HG02642 (cell line): Measurements from ENCODE around the gene RABIF.
"Not testable (repeated sequence)": the region's sequence is repeated elsewhere in the genome, so short reads cannot be mapped to it uniquely, and the experiment has no call there.

ENCODE experiments used
- ATAC-seq: cut with Tn5 transposase; IDR thresholded peaks from one replicate; pipeline ENCODE4 v1.9.1; 2021; ENCODE audit warnings: mild to moderate bottlenecking; ENCODE audit not compliant: unreplicated experiment, poor library complexity

The RABIF gene

DNA sequence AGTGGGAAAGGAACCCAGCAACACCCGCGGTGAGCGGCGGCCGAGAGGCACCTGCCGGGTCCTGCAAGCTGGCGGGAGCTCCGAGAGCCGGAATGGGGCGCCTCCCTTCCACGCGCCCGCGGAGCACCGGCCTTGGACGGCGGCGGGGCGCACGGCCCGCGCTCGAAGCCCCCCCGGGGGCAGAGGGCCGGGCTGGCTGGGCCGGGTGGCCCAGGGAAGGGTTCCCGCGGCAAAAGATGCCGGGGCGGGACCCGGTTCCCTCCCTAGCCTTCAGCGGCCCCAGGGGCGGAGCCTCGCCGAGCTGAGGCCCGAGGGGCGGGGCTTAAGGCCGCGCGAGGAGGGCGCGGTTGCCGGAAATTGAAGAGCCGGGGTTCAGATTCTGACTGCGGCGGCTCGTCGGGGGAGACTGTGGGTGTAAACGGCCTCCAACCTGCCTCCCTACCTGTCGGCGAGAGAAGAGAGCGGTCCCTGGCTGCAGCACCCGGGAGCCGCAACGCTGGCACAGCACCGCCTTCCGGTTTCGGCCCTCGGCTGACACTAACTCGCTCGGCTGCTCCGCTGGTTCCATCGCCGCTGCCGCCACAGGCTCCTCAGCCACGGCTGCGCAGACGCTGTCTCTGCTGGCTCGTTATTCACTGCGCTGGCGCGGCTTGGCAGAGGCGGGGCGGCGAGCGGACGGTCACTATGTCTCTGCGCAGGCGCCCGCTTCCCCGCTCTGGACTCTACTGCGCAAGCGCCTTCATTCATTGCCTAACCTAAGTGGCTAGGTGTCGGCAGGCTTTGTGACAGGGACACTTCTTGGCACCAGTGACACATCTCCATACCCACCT is at the start of gene RABIF:
RABIF (minus strand) TSS at position 619 of the 830 bp plus-strand sequence; CDS start at position 568, 51 bp downstream.
- ATAC-seq, result peak; percentile 91

DNA sequence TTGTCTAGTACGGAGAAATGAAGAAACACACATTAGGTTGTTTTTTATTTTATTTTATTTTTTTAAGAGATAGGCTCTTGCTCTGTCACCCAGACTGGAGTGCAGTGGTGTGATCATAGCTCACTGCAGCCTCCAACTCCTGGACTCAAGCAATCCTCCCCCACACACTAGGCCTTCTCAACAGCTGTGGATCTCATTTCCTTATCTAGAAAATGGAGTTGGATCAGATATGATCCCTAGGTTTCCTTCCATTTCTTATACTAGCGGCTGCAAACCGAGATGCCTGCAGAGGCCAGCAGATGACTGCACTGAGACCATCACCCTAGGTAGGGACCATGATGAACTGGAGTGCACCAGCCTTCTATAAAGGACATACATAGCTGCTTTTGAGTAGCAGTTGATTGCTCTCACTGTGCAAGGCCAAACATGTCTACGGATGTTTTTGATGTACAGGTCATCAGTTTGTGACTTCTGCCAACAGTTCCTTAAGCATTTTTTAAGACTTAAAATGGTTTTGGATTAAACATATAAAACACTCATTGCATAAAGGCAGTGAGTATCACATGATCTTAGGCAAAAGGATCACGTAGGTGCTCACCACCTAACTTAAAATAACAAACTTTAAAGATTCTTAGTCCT is 49.5 kb upstream of the RABIF start:
- no peak for ATAC-seq

DNA sequence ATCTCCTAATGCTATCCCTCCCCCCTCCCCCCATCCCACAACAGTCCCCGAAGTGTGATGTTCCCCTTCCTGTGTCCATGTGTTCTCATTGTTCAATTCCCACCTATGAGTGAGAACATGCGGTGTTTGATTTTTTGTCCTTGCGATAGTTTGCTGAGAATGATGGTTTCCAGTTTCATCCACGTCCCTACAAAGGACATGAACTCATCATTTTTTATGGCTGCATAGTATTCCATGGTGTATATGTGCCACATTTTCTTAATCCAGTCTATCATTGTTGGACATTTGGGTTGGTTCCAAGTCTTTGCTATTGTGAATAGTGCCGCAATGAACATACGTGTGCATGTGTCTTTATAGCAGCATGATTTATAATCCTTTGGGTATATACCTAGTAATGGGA is 47.5 kb upstream of the RABIF start:
- ATAC-seq, result not testable (repeated sequence)

DNA sequence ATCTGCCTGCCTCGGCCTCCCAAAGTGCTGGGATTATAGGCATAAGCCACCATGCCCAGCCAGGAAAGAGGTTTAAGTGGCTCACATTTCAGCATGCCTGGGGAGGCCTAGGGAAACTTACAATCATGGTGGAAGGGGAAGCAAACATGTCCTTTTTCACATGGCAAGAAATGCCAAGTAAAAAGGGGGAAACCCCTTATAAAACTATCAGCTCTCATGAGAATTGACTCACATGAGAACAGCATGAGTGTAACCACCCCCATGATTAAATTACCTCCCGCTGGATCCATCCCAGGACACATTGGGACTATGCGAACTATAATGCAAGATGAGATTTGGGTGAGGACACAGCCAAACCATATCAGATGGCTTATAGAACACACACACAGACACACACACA is 46.9 kb upstream of the RABIF start:
- ATAC-seq, result no peak

DNA sequence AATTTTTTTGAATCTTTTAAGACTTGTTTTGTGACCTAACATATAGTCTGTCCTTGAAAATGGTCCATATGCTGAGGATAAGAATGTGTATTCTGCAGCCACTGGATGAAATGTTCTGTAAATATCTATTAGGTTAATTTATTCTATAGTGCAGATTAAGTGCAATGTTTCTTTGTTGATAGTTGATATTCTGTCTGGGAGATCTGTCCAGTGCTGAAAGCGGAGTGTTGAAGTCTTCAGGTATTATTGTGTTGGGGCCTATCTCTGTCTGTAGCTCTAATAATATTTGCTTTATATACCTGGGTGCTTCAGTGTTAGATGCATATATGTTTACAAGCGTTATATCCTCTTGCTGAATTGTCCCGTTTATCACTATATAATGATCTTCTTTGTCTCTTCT is 45.8 kb upstream of the RABIF start:
- no peak for ATAC-seq

DNA sequence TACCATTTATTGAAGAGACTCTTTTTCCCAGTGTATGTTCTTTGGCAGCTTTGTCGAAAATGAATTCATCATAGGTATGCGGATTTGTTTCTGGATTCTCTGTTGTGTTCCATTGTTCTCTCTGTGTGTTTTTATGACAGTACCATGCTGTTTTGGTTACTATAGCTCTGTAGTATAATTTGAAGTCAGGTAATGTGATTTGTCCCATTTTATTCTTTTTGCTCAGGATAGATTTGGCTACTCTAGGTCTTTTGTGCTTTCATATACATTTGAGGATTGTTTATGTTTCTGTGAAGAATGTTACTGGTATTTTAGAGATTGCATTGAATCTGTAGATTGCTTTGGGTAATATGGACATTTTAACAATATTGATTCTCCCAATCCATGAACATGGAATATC is 43.5 kb upstream of the RABIF start:
- no peak for ATAC-seq

DNA sequence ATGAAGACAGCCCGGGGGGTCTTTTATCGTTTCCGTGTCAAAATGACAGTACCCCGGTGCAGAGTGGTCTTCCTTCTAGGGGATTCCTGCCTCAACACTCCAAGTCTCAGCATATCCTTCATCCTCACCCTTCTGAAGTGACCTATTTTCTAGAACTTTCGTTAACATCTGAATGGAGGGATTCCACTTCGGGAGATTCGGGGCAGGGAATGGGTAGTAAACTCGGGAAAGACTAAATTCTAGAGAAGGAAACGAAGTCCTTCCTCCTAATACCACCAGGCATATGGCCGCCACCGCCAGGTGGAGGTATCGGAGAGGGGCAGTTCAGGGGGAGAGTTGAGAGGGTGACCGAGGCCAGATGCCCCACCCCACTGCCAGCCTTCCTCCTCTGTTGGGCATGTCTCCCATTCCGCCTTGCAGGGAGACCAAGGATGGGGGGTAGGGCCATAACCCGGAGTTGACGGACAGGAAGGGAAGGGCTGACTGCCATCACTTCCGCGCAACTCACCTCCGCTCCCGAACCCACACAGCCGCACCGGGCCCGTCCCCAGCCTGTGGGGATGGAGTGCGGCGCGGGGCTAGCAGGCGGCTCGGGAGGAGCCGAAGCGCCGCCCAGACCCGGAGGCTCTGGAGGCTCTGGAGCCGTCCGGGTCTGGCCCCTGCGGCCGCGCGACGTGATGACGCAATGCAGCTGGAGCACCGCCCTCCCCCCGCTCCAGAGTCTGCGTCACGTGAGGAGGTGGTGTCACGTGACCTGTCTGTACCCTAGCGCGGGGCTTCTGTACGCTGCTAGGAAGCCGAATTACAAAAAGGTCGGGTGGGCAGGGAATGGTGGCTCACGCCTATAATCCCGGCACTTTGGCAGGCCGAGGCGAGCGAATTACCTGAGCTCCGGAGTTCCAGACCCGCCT is 37.9 kb upstream of the RABIF start, which contains the start of gene KLHL12:
KLHL12 (minus strand) TSS at position 654 of the 911 bp plus-strand sequence. CDS start 2,072 bp downstream, outside the sequence.
- peak; percentile 93 for ATAC-seq

DNA sequence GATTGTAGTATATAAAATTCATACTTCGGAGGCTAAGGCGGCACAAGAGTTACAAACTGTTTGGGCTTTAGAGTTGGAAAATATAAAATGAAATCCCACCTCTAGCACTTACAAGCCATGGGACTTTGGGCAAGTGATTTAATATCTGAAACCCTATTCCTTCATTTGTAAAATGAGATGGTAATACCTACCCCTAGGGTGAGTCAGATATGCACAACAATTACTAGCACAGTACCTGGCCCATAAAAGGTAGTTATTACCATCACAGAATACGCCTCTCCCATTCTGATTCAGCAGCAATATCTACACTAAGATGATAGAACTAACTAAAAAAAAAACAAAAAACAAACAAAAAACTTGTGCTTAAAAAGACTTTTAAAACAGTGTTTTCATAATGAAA is 34.6 kb upstream of the RABIF start:
- ATAC-seq, result no peak

DNA sequence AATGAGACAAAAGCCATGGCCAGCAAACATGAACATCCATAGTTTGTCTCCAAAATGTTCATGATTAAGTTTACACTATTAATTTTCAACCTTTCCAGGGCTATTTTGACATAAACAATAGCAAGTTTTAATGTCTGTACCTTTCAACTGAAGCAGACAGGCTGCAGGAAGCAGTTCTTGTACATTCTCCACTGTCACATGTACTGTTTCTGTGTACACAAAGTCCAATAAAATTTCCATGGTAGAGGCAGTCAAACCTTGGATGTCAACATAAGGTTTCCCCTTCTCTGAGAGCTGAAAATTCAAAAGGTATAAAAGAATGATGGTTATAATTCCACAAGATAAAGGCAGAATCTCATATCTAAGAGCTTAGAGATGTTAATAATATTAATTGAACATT is 30.7 kb upstream of the RABIF start:
- ATAC-seq, result no peak

DNA sequence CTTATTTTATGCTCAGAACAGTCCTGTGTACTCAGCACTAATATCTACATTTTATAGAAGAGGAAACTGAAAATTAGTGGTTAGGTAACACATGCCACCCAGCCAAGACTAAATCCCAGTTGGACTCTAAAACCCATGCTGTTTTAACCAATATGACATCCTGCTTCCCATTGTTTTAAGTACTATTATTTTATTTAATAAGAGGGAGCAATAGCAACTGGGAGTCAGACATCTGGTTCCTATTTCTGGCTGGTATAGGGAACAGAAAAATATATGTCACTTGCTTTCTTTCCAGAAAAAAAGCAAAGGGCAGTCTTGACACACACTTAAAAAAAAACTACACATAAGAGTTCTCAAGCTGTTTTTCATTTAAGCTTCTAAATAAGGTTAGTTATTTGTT is 26.2 kb upstream of the RABIF start:
- no peak for ATAC-seq

DNA sequence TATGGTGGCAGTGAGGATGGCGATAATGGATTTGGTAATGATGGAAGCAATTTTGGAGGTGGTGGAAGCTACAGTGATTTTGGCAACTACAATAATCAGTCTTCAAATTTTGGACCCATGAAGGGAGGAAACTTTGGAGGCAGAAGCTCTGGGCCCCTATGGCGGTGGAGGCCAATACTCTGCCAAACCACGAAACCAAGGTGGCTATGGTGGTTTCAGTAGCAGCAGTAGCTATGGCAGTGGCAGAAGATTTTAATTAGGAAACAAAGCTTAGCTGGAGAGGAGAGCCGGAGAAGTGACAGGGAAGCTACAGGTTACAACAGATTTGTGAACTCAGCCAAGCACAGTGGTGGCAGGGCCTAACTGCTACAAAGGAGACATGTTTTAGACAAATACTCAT is 23.5 kb upstream of the RABIF start:
- not testable (repeated sequence) for ATAC-seq

DNA sequence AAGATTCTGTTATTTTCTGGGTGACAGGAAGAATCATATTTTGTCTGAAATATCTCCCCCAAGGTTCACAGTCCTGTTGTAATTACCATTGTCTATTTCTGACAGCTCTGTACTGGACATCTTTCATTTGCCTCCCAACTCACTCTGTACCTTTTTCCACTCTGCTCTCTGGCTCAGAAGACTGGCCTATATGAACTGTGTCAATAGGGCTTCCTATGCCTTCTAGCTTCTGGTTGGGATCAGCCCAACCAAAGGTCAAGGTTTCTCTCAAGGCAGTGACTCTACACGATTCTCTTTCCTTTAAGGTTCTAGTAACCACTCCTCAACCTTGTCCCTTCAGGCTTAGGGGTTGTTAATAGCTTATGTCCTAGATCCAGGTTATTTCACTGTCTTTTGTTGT is 20.5 kb upstream of the RABIF start:
- no peak for ATAC-seq

DNA sequence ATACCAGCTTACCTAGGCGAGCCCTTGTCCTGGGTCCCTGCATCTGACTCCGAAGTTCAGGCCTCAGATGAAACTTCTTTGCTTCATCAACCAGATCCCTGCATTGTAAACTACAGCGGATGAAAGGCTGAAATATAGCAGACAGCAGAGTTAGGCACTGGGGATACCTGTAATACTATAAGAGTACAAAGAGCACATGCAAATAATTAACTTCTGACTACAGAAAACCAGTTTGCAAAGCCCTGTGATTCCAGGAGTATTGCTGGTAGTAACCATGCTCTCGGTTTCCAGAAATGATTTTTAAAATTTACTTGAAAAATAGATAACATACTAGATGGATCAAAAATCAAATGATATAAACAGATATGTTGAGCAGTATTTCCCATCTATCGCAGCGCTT is 20.0 kb upstream of the RABIF start:
- ATAC-seq, result no peak

DNA sequence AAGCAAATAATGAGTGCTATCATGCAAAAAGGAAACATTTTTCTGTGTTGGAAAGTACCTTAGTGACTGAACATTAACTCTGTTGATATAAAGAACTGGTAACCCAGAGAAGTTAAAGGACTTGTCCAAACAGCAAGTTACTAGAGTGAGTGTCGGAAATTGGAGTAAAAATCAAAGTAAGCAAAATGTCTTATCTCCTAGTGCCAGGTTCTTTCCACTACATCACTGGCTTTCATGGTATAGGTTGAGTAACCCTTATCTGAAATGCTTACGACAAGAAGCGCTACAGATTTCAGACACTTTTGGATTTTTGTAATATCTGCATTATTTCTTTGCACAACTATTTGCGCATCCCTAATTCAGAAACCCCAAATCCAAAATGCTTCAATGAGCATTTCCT is 16.4 kb upstream of the RABIF start:
- no peak for ATAC-seq

DNA sequence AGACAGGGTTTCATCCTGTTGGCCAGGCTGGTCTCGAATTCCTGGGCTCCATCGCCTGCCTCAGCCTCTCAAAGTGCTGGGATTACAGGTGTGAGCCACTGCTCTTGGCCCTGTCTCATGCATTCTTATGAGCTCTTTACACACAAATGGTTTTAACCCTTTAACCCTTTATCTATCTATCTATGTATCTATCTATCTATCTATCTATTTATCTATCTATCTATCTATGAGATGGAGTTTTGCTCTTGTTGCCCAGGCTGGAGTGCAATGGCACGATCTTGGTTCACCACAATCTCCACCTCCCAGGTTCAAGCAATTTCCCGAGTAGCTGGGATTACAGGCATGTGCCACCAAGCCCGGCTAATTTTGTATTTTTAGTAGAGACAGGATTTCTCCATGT is 14.9 kb upstream of the RABIF start:
- not testable (repeated sequence) for ATAC-seq

DNA sequence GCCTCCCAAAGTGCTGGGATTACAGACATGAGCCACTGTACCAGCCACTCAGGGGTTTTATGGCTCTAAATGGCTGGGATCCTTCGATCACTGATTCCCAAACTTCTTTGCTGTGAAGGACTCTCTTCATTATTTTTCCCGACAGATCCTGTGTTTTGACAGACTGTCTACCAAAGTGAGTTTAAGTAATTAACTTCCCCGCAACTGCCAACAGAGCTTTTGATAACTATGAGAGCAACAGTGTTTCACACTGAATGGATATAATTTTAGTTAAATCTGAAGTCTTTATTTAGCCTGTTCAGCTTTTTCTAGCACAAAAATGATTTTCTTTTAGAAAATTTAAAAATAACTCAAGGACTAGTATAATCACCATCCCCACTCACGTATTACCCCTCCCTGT is 12.6 kb upstream of the RABIF start:
- ATAC-seq, result no peak

DNA sequence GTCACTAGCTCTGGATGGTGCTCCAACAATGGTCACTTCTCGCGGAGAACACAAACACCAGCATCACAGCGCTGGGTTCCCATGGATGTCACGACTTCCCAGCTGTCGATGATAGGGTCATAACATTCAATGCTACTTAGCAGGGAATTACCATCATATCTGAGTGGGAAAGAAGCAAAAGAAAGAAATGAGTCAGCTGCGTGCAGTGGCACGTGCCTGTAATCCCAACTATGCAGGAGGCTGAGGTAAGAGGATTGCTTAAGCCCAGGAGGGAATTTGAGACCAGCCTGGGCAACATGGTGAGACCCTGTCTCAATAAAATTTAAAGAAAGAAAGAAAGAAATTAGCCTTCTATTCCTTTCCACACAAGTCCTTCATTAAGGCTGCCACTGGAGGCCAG is 3.6 kb upstream of the RABIF start:
- ATAC-seq, result no peak

DNA sequence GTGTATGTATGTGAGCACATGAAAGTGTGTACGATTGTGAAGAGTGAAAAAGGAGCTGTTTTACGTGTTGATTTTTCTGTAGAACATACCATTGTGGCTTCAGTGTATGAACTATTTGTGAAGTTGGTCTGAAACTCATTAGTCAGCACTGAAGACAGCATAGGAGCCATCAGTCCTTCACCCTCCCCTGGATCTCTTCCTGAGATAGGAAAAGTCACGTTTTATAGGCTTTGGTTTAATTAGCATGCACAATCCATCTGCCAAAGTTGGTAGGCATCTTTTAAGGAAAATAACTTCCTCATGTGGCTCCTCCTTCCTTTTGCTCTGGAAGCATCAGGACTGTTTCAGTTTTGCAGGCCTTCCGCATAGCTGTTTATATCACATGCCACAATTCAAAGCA is 1.4 kb upstream of the RABIF start:
- ATAC-seq, result no peak

DNA sequence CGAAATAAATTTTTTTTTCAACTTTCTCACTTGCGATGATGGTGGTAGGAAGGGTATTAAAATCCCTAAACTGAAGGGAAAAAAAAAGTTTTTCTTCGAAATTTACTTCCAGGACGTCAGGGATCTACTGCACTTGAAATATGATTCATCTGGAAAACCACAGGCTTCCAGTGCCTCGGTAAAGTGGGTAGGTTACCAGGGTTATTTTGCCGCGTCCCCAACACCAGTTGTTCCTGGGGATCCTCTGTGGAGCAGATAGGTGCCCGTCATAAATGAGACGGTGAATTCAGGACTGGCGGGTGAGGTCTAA is 773 bp downstream of the RABIF start:
- ATAC-seq, result no peak

DNA sequence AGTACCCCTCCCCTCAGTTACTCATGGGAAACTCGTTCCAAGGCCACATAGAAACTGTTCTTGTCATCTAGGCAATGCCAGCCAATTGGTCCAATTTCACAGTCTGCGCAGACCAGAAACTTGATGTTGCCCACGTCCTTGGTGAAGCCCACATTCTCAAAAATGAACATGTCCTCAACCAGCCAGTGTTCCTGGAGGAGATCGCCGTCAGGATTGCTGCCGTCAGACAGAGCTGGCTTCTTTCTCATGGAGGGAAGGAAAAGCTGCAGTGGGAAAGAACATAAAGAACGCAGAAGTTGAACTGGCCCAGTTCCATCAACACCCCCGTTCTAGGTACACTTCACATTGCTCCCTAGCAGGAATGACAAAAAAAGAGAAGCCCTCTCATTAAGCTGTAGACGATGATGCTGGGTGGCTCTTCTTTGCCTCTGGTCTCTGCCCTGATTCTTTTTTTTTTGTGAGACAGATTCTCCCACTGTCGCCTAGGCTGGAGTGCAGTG is 7.9 kb downstream of the RABIF start:
- no peak for ATAC-seq

DNA sequence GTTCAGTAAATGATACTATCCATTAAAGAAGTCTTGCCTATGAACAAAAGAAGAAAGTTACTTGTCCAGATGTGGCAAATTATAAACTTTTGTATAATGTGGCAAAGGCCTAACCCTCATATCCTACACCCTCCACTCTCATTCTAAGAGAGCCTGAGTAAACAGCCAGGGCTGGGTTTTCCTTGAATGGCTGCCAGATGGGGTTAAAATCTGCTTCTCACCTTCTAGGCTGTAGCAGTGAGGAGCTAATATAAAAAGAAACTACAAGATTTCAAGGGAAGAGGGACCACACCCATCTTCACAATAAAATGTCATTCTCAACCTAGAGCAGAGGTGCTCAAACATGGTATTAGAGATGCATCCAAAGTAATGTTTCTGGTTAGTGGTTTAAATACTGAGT is 8.9 kb downstream of the RABIF start:
- no peak for ATAC-seq
